ENCODE data around the gene EXOC6.

GRCh38 chr10:92903633-92904032 lies 55.3 kb downstream of the EXOC6 start:
- no peak for TF ChIP-seq CTCF (IDR thresholded peaks at IDR 0.05)
- no peak for TF ChIP-seq POLR2A (IDR thresholded peaks at IDR 0.05)
- no peak for TF ChIP-seq POLR2AphosphoS5 (IDR thresholded peaks at IDR 0.05)

Measured in breast epithelium (tissue), 3 donors.